ENCODE data around the gene COPG1. TPM values are rescaled to one million over a fixed set of nuclear protein-coding genes. Genes with fewer than 3 reads are reported as not detected.

The COPG1 gene
- total and polyA plus RNA-seq, 2 of the 13 experiments (the other 11 are each of a cell fraction or from before 2014, with no cell fraction given) = 98.6 to 166 TPM

- peak; percentile 52 to 58; a peak in 1 of 4 replicates for TF ChIP-seq HMGXB4 (CRISPR knock-in tag; IDR thresholded peaks at IDR 0.05; ENCODE audit: borderline replicate concordance in 1 of 2, low read depth in 1 of 2)
- TF ChIP-seq GLMP (CRISPR knock-in tag; IDR thresholded peaks at IDR 0.05; ENCODE audit: borderline replicate concordance) = no peak
- peak; percentile 43; the same call in 1 of the 2 replicates for TF ChIP-seq CBFB (CRISPR knock-in tag; IDR thresholded peaks at IDR 0.05)
- no peak for TF ChIP-seq ZNF276 (CRISPR knock-in tag; IDR thresholded peaks at IDR 0.05; ENCODE audit: low read depth)
- TF ChIP-seq MAFK (conservative IDR thresholded peaks at IDR 0.05 in 1 of 2, IDR thresholded peaks at IDR 0.05 in 1 of 2; ENCODE audit: low read length in 2 of 2) = peak; percentile 28 to 35; a peak in 1 of 4 replicates
- no peak for TF ChIP-seq POLR2AphosphoS2 (IDR thresholded peaks at IDR 0.05; ENCODE audit: low read depth, low read length)
- TF ChIP-seq ZFYVE20 (CRISPR knock-in tag; IDR thresholded peaks at IDR 0.05; ENCODE audit: borderline replicate concordance, low read depth) = no peak
- peak; percentile 20; the same call in 1 of the 2 replicates for TF ChIP-seq TAF1 (CRISPR knock-in tag; IDR thresholded peaks at IDR 0.05)
- TF ChIP-seq SNRNP70 (IDR thresholded peaks at IDR 0.05; ENCODE audit: low read depth, low read length) = no peak
- no peak for TF ChIP-seq CREB1 (IDR thresholded peaks at IDR 0.05)
- no peak for TF ChIP-seq CREB1 (CRISPR knock-in tag; IDR thresholded peaks at IDR 0.05)
- no peak for TF ChIP-seq IKZF1 (IDR thresholded peaks at IDR 0.05)
- peak; percentile 14; the same call in 1 of the 2 replicates for TF ChIP-seq BRD4 (CRISPR knock-in tag; IDR thresholded peaks at IDR 0.05)
- TF ChIP-seq POLR2A (IDR thresholded peaks at IDR 0.05; ENCODE audit: insufficient read depth in 1 of 2, low read depth in 2 of 2, low read length in 2 of 2) = no peak; a peak in 1 of 4 replicates
- peak; percentile 9; the same call in 1 of the 2 replicates for TF ChIP-seq ZNF263 (CRISPR knock-in tag; IDR thresholded peaks at IDR 0.05)
- TF ChIP-seq SMARCC2 (IDR thresholded peaks at IDR 0.05) = no peak
- no peak for TF ChIP-seq ZNF224 (CRISPR knock-in tag; IDR thresholded peaks at IDR 0.05)
- no peak for TF ChIP-seq RELA (CRISPR knock-in tag; IDR thresholded peaks at IDR 0.05)
- TF ChIP-seq ZFX (CRISPR knock-in tag; IDR thresholded peaks at IDR 0.05; ENCODE audit: low read depth) = no peak; the same call in 1 of the 2 replicates
- TF ChIP-seq MEIS1 (CRISPR knock-in tag; IDR thresholded peaks at IDR 0.05; ENCODE audit: borderline replicate concordance) = no peak
- TF ChIP-seq HOXA5 (CRISPR knock-in tag; IDR thresholded peaks at IDR 0.05) = no peak
- TF ChIP-seq ZNF598 (CRISPR knock-in tag; IDR thresholded peaks at IDR 0.05; ENCODE audit: borderline replicate concordance) = no peak
- no peak for TF ChIP-seq ZEB1 (IDR thresholded peaks at IDR 0.05; ENCODE audit: insufficient replicate concordance, low read depth)
- no peak for TF ChIP-seq ZNF17 (CRISPR knock-in tag; IDR thresholded peaks at IDR 0.05)
- no peak for TF ChIP-seq TP53 (CRISPR knock-in tag; conservative IDR thresholded peaks at IDR 0.05)
- no peak for TF ChIP-seq MED8 (CRISPR knock-in tag; IDR thresholded peaks at IDR 0.05; ENCODE audit: insufficient replicate concordance)
- no peak for TF ChIP-seq ZBTB21 (CRISPR knock-in tag; IDR thresholded peaks at IDR 0.05)
Measured at GRCh38 chr3:129228891-129229585, 20.4 kb upstream of the COPG1 start (continued).
